ENCODE measurements around the gene CNPY1.

CNPY1 gene

DNA sequence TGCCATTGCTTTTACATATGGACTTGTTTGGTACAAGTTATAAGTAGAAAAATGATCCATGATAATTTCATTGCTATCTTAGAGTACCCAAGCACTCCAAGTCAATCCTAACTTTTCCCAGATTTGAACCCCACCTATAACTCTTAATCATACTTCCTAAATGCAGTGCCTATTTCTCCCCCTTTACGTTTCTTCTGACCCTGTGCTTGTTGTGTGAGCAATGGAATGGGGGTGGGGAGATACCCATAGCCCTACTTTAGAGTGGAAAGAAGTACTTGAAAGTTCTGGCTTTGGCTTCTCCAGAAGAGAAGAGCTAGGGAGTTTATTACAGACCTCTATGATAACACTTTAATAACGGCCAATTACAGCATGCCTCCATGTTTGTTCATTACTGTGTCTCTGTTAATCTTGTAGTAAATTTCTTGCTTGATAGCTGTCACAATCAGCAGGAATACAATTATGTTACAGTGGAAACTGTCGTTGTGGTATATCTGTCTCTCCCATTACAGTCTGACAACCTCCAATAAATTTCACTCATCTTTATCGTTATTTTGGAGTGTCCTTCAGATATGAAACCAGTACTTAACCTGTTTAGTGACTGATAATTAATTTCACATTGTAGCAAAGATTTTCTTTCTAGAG is 34.0 kb downstream of the CNPY1 start:
- no peak for DNase-seq (ENCODE audit: low read depth)

DNA sequence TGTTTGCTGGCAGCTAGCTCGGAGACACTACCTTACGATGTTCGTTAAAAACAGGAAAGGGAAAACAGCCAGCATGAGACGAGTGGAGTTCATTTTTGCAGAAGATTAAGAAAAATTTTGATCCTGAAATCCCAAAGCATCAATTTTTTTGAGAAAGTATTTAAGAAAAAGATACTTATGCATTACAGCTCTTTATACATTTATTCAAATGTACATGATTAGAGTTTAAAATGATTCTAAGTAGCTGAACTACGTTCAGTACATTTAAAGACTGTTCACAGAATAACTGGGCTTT is 34.7 kb downstream of the CNPY1 start:
- no peak for DNase-seq (ENCODE audit: low read depth)

DNA sequence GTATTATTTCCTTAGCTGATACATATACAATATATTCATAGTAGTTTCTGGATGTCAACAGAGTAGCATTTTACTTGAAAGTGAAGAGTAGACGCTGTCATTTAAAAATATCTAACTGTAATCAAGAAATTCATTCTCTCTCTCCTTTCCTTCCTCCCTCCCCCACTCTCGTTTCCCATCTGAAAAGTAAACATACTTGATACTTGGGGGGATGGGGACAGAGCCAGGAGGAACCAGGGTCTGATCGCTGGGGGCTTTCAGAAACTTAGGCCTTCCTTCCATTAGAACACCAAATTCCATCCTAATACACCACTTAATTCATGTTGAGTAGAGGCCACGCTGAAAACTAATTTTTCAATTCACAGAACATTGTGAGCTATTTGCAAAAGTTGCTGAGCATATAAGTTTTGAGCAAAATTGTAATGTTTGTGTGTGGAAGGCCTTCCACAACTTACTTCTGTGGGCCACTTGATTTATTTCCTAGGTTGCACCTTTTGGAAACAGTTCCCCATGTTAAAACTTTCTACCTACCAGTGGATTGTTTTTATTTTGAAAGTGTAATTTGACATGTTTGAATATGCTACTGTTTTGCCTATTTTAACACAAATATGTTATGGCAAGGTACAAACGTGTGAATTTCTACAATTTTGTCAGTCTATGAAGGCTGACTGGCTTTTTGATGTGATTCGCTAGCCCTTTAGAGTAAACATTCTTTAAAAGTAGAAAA is 35.2 kb downstream of the CNPY1 start:
- no peak for DNase-seq (ENCODE audit: low read depth)

- DNase-seq (ENCODE audit: low read depth) = no peak
Measured at GRCh38 chr7:155509725-155510551, 36.4 kb downstream of the CNPY1 start.

DNA sequence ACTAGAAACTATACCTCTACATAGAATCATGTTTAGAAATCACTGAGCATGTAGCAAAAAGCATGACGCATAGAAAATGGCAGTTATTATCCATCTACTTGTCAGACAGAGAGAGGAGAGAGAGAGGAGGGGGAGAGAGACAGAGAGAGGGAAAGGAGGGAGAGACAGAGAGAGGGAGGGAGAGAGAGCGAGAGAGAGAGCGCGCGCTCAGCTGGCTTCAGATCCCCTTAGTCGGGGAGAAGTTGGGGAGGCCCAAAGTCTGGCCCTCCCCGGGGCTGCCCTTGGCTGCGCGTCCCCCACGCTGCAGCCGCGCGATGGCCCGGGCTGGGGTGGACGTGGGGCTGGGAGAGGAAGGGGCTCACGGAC is 37.0 kb downstream of the CNPY1 start:
- DNase-seq (ENCODE audit: low read depth) = no peak

DNA sequence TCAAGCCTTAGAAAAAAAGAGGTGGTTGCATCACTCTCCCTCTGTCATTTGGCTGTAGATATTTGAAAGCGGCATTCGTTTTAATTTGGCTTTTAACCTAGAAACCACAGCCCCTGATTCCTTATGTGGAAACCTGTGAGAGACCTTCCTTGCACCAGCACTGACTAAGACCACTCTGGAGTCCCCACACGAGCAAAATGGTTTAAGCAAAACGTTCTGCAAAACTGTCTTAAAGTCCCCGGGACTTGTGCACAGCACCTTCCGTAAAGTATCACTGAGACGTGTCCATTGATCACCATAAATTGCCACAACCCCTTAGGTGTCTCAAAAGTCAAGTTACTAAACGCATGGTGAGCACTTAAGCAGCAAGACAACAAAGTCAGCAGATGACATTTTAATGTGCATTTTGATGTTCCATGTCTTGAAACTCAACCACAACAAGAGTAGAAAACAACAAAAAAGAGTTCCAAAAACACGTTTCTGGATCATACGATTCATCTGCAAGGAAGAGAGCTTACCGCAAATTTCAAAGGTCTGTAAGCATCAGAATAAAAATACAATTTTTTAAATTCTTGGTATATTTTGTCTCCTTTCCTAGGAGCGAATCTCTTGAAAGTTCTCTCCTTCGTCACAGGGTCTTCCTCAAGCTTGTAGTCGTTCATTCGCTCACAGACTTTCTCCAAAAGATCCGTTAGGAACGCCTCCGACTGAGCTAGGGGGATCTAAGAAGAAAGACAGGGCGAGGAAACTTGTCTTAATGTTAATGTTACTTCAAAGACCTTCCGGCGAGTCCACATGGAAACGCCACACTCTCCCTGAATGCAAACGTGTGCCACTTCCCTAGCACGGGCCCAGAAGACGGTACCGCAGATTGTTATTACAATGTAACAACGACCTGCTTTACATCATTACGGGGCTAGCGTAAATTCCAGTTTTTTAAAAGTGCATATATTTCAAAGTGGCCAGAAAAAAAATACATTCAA is 37.7 kb downstream of the CNPY1 start:
- DNase-seq (ENCODE audit: low read depth) = no peak

- no peak for DNase-seq (ENCODE audit: low read depth)
Measured at GRCh38 chr7:155507576-155507975, 38.8 kb downstream of the CNPY1 start.

DNA sequence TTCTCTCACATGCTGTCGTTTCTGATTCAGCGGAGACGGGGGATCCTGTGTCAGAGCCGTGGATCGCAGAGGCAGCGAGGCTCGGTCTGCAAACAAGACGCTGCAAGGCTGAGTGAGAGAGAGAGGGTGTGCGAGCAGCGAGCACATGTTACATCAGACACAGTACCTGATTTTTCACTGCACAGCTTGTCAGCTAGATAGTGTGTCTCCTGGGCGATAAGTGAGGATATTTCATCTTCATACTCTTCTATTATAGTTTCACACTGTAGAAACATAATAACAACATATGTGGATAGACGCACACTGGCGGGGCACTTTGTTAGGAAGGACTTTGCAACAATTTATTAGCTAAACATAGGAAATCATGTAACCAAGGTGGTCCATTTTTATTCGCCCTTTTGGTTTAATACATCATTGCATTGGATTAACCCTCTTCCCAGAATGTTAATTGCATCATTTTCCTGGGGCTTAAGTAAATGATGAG is 39.5 kb downstream of the CNPY1 start:
- peak; percentile 3 for DNase-seq (ENCODE audit: low read depth)

- no peak for DNase-seq (ENCODE audit: low read depth)
Measured at GRCh38 chr7:155505422-155505793, 41.0 kb downstream of the CNPY1 start.

DNA sequence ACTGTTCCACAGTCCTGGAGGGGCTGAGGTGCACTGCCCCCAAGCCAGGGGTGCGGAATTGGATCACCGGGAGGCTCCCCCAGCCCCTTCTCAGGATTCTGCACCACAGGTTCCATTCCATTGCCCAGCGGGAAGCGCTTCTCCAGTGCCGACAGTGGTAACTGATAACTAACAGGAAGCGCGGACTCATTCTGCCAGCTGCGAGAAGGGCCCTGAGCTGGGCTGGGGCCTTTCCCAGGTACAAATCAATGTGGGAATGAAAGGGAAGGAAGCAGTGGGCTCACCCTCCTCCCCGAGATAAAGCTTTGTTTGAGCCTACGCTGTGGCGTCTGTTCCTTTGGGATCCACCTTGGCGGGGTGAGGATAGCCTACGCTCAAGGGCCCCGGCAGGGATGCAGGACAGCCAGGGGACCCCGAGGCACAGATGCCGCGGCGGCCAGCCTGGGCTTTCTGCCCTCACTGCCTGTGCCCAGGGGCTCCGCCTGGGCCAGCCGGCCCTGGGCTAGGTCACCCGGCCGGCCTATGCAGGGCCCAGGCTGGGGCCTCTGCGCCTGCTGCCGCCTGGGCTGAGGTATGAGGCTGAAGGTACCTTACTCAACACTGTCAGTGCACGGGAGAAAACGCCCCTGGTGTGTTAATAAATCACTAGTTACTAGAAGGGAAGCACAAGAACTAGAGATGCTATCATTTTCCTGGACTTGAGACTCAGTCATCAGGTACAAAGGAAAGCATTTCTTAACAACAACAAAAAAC is 49.0 kb downstream of the CNPY1 start:
- DNase-seq (ENCODE audit: low read depth) = no peak

GRCh38 chr7:155496267-155497005 is 49.9 kb downstream of the CNPY1 start:
- no peak for DNase-seq (ENCODE audit: low read depth)

DNA sequence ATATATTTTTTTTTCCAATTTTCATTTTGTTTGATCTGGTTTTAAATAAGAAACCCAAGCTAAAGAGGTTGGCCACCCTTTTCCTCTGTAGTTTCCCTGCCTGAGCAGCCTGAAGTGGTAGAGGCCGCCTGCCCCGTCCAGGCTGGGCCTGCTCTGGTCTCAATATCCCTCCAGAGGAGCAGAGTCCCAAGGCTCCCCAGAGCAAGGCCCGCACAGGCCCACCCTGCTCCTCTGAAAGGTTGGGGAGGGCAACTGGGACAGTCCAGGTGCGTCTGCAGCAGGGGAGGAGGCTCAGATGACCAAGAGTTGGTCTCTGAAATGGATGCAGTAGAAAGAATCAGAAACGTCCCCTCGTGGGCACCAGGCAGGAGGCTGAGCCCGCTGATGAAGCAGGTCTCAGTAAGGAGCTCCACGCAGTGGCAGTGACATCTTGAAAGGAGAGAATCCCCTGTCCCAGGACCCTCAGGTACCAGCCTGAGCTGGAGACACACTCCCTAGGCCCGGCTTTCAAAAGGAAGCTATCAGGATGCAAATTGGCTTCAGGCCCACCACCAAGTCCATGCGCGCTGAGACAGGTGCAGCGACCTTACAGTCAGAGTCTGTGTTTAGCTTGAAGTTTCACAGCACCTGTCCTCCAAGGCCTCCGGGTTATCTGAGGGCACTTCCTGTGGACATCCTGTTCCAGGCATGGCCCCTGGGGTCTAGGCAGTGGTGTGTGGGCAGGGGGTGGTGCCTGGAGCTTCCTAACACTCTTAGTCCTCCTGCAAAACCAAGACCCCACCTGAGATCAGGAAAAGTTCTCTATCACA is 50.7 kb downstream of the CNPY1 start:
- no peak for DNase-seq (ENCODE audit: low read depth)

GRCh38 chr7:155494551-155494950 is 51.8 kb downstream of the CNPY1 start:
- no peak for DNase-seq (ENCODE audit: low read depth)

DNA sequence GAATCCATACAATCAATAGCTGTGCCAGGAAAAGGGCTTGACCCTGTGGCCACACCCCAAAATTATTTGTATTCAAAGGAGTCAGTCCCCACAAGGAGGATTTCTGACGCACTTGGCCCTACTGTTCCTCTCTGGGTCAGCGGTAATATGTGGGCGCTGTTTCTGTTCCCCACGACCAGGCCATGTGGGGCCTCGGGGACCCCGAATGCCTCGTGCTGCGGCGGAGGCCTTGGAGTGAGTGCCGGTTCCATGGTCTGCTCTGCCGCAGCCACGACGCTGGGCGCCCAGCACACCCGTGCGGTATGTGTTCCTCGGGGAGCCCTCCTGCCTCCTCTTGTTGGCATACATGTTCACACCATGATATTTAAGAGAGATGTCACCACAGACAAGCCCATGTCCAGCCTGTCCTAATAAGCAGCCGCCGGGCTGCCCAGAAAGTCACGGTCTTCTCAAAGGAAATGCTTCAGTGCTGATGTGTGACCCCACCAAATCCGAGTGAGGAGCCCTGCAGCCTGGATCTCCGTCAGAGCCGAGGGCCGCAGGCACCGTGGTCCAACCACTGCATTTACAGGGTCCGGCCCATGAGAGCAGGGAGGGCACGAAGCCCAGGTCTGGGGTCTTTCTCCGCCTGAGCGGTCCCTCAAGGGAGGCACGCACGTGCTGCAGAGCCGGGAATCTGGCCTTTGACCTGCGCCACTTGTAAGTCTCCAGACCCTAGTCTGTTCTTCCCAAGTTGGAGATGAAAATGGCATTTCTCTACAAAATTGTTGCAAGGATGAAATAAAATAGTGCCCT is 52.4 kb downstream of the CNPY1 start:
- DNase-seq (ENCODE audit: low read depth) = no peak

DNA sequence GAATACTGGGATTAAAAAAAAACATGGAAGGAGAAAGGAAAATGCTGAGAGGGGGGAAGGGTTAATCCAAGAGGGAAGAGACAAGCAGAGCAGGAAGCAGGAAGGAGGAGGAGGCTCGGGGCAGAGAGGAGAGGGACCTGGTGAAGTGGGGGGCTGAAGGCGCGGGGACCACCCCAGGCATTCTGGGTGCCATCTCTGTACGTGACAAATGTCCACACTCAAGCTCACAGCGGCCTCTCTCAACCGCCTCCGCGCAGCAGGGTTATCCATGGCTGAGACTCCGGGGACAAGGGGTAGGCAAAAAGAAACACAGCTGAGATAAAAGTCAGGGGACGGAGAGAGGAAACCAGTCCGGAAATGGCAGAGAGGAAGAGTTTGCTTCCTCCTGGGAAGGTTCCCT is 54.5 kb downstream of the CNPY1 start:
- DNase-seq (ENCODE audit: low read depth) = no peak

DNA sequence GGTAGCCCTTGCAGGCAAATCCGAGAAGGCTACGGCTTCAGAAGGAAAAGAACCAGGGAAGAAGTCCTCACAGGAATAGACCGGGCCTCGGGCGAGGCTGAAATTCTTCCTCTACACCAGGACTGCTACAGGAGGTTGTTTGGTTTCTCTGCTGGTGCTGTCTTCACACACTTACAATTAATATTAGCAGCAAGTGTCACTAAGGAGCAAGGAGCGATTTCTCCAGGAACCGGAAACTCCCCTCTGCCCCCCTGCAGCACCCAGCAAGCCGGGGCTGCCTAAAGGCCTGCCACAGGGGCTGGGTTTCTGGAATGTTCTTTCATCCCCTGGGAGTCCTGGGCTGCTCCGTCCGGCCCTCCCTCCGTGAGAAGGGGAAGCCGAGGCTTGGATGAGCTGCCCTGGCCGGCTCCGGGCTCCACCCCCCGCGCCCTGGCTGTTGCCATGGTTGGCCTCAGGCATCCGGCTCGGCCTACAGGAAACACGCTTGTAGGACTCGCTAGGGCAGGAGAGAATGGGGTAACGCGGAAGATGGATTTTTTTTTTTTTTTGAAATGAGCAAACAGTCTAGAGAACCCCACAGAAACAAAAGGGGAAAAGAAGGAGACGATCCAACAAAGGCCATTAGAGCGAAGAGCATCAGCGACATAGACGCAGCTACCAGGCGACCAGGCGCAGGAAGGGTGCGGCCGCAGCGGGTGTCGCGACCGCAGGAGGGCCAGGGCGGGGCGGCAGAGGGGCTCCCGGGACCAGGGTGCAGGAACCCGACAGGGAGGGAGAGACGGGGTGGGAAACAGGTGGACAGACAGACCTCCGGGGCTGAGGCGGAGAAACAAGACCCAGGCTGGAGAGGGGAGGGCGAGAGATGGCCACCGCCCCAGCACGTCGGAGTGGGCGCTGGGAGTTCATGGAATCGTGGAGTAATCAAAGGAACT is 55.4 kb downstream of the CNPY1 start:
- DNase-seq (ENCODE audit: low read depth) = no peak

GRCh38 chr7:155489862-155490696 is 56.3 kb downstream of the CNPY1 start:
- DNase-seq (ENCODE audit: low read depth) = peak; percentile 8

Measured in ELR (cell line).